H1 (cell line): ENCODE results near the gene ADAM22. TPM values are rescaled to one million over a fixed set of nuclear protein-coding genes. Genes with fewer than 3 reads are reported as not detected.
"Not testable (repeated sequence)": the region's sequence is repeated elsewhere in the genome, so short reads cannot be mapped to it uniquely, and the experiment has no call there.

Source experiments
- CTCF ChIA-PET: fragments of 300-600 bp; sonication (Branson Sonifier 250); formaldehyde crosslinking; loops from one replicate; lab custom pipeline; 2021; ENCODE audit not compliant: partially characterized antibody; lab: Charles Lee
- POLR2A ChIA-PET: fragments of 300-600 bp; sonication (Branson Sonifier 250); formaldehyde crosslinking; loops from one replicate; lab custom pipeline; 2021; ENCODE audit warnings: inconsistent platforms; ENCODE audit not compliant: partially characterized antibody; lab: Charles Lee
- DNase-seq, 2 experiments: peaks; one replicate each; pipeline versions ENCODE4 v3.0.0 to v3.0.0-alpha.2; 2010 to 2022; ENCODE audit warnings: low spot score in 2 of 2, low read depth in 1 of 2, mixed read lengths in 1 of 2
- FAIRE-seq: peaks from 2 replicates; lab custom pipeline; 2011; peaks lifted over from hg19 to GRCh38; lab: Jason Lieb, UNC
- H2AFZ ChIP-seq: 2 replicates; pipeline ENCODE4 v1.8.1; 2012; ENCODE audit warnings: low read length, inconsistent platforms
- H2AK5ac ChIP-seq: 2 replicates; pipeline ENCODE4 v1.6.1; 2013; ENCODE audit warnings: low read depth, low read length
- H2BK120ac ChIP-seq: replicated peaks from 2 replicates; pipeline ENCODE3; 2013; ENCODE audit warnings: low read depth, low read length, inconsistent platforms
- H2BK12ac ChIP-seq: 2 replicates; pipeline ENCODE4 v1.6.1; 2013; ENCODE audit warnings: low read depth, low read length
- H2BK15ac ChIP-seq: 2 replicates; pipeline ENCODE4 v1.6.1; 2013; ENCODE audit warnings: low read length
- H2BK20ac ChIP-seq: 2 replicates; pipeline ENCODE4 v1.6.1; 2013; ENCODE audit warnings: low read length
- H2BK5ac ChIP-seq: 2 replicates; pipeline ENCODE4 v1.6.1; 2013; ENCODE audit warnings: low read depth, low read length
- H3K14ac ChIP-seq: 2 replicates; pipeline ENCODE4 v1.6.1; 2013; ENCODE audit warnings: inconsistent platforms; ENCODE audit not compliant: insufficient read length
- H3K18ac ChIP-seq: 2 replicates; pipeline ENCODE4 v1.6.1; 2013; ENCODE audit warnings: low read length; ENCODE audit errors: extremely low read depth
- H3K23ac ChIP-seq: 2 replicates; pipeline ENCODE4 v1.6.1; 2013; ENCODE audit warnings: inconsistent platforms; ENCODE audit not compliant: insufficient read length
- H3K23me2 ChIP-seq: 2 replicates; pipeline ENCODE4 v1.6.1; 2013; ENCODE audit warnings: low read depth, low read length
- H3K27ac ChIP-seq: 2 replicates; pipeline ENCODE4 v1.6.1; 2011; ENCODE audit warnings: low read depth, low read length, inconsistent platforms
- H3K27me3 ChIP-seq, 4 experiments: replicated peaks in 1 of 4; 1 replicate in 1 of 4; 2 replicates in 3 of 4; pipeline versions ENCODE4 v1.6.1 to v1.8.1; 2011 to 2013; ENCODE audit warnings: low read length in 3 of 4, mild to moderate bottlenecking in 3 of 4, inconsistent platforms in 2 of 4, mixed read lengths in 2 of 4, moderate library complexity in 1 of 4; ENCODE audit not compliant: control insufficient read depth in 3 of 4, insufficient read depth in 3 of 4; ENCODE audit errors: extremely low read depth in 1 of 4
- H3K36me3 ChIP-seq, 4 experiments: 2 replicates each; pipeline versions ENCODE4 v1.6.1 to v1.8.1; 2011 to 2013; ENCODE audit warnings: mild to moderate bottlenecking in 4 of 4, low read length in 3 of 4, moderate library complexity in 2 of 4, control low read depth in 1 of 4, inconsistent platforms in 1 of 4; ENCODE audit not compliant: insufficient read depth in 4 of 4, control insufficient read depth in 2 of 4
- H3K4ac ChIP-seq: replicated peaks from 2 replicates; pipeline ENCODE3; 2013; ENCODE audit warnings: low read length, low read depth, mixed read lengths, inconsistent platforms; ENCODE audit not compliant: insufficient read length
- H3K4me1 ChIP-seq, 4 experiments: replicated peaks in 1 of 4; 1 replicate in 1 of 4; 2 replicates in 3 of 4; pipeline versions ENCODE4 v1.6.1 to v1.8.1; 2011 to 2013; ENCODE audit warnings: low read length in 3 of 4, inconsistent platforms in 2 of 4, mixed read lengths in 1 of 4; ENCODE audit not compliant: insufficient read depth in 4 of 4, control insufficient read depth in 3 of 4
- H3K4me2 ChIP-seq, 2 experiments: 2 replicates each; pipeline versions ENCODE4 v1.6.1 to v1.8.1; 2011 to 2013; ENCODE audit warnings: low read depth in 2 of 2, low read length in 2 of 2, control low read depth in 1 of 2, inconsistent platforms in 1 of 2, mild to moderate bottlenecking in 1 of 2; ENCODE audit not compliant: insufficient read depth in 1 of 2
- H3K4me3 ChIP-seq, 4 experiments: fragments of 200-600, 300-600 bp in 1 of 4; sonication (generic), shearing (Covaris generic), sonication (Bioruptor Twin) in 1 of 4; 2 replicates each; pipeline versions ENCODE4 v1.5.1 to v1.8.1; 2011 to 2016; ENCODE audit warnings: low read length in 4 of 4, low read depth in 3 of 4, control low read depth in 2 of 4, inconsistent platforms in 2 of 4, mild to moderate bottlenecking in 2 of 4, mixed read lengths in 1 of 4, moderate library complexity in 1 of 4; ENCODE audit not compliant: insufficient read depth in 2 of 4; ENCODE audit errors: extremely low read depth in 1 of 4
- H3K56ac ChIP-seq: replicated peaks from 2 replicates; pipeline ENCODE3; 2013; ENCODE audit warnings: low read depth, mild to moderate bottlenecking, mixed read lengths, low read length, inconsistent platforms; ENCODE audit not compliant: insufficient read length
- H3K79me1 ChIP-seq: 2 replicates; pipeline ENCODE4 v1.6.1; 2013; ENCODE audit warnings: low read depth, low read length, control low read depth
- H3K79me2 ChIP-seq, 2 experiments: 2 replicates each; pipeline versions ENCODE4 v1.6.1 to v1.8.1; 2012 to 2013; ENCODE audit warnings: low read length in 2 of 2, mild to moderate bottlenecking in 2 of 2, inconsistent platforms in 1 of 2; ENCODE audit not compliant: insufficient read depth in 2 of 2, control insufficient read depth in 1 of 2
- H3K9ac ChIP-seq, 4 experiments: replicated peaks in 1 of 4; 1 replicate in 1 of 4; 2 replicates in 3 of 4; pipeline versions ENCODE4 v1.6.1 to v1.8.1; 2011 to 2013; ENCODE audit warnings: low read depth in 3 of 4, low read length in 3 of 4, control low read depth in 2 of 4, mild to moderate bottlenecking in 2 of 4, moderate library complexity in 2 of 4, inconsistent platforms in 1 of 4; ENCODE audit errors: extremely low read depth in 1 of 4
- H3K9me3 ChIP-seq, 2 experiments: 2 replicates each; pipeline versions ENCODE4 v1.6.1 to v1.8.1; 2012 to 2013; ENCODE audit warnings: mild to moderate bottlenecking in 2 of 2, moderate library complexity in 2 of 2, control low read depth in 1 of 2, inconsistent platforms in 1 of 2, low read depth in 1 of 2, low read length in 1 of 2, mixed read lengths in 1 of 2; ENCODE audit not compliant: insufficient read depth in 2 of 2
- H4K20me1 ChIP-seq, 2 experiments: replicated peaks in 1 of 2; 2 replicates each; pipeline versions ENCODE3 to v1.8.1; 2011 to 2013; ENCODE audit warnings: inconsistent platforms in 2 of 2, low read length in 2 of 2, mild to moderate bottlenecking in 1 of 2; ENCODE audit not compliant: insufficient read depth in 2 of 2, control insufficient read depth in 1 of 2
- H4K5ac ChIP-seq: 2 replicates; pipeline ENCODE4 v1.6.1; 2013; ENCODE audit warnings: low read length, low read depth, mixed read lengths, inconsistent platforms; ENCODE audit not compliant: insufficient read length
- H4K8ac ChIP-seq: 2 replicates; pipeline ENCODE4 v1.8.0; 2013; ENCODE audit warnings: mild to moderate bottlenecking, moderate library complexity, low read length, inconsistent platforms; ENCODE audit not compliant: insufficient read depth; ENCODE audit errors: extremely low read depth
- H4K91ac ChIP-seq: replicated peaks from 2 replicates; pipeline ENCODE3; 2013; ENCODE audit warnings: low read length, mixed read lengths, inconsistent platforms; ENCODE audit not compliant: insufficient read length
- WGBS, 2 experiments: shearing (Covaris generic) in 1 of 2; methylation state at CpG; one replicate each; pipeline versions ENCODE4 v1.1.6 to v1.1.7; 2013 to 2015; ENCODE audit warnings: low lambda C conversion rate in 2 of 2, mixed read lengths in 2 of 2, inconsistent platforms in 1 of 2, low coverage in 1 of 2, missing lambda C conversion rate in 1 of 2; ENCODE audit not compliant: insufficient replicate concordance in 2 of 2, insufficient coverage in 1 of 2, insufficient read length in 1 of 2; ENCODE audit errors: extremely low coverage in 1 of 2, missing lambda C conversion rate in 1 of 2; 5-methylcytosine and 5-hydroxymethylcytosine counted together
- polyA plus RNA-seq, 7 experiments: library from polyadenylated mRNA; depleted of rRNA in 3 of 7; stranded (reverse) in 5 of 7; unstranded in 2 of 7; fragments of >200 nt in 5 of 7; fragments of 200-250 nt in 2 of 7; gene quantifications; 1 replicate in 5 of 7; 2 replicates in 1 of 7; 4 replicates in 1 of 7; pipeline versions ENCODE4 v1.2.1 to v1.2.3, GENCODE V29; 2011 to 2013; ENCODE audit warnings: missing spikeins in 2 of 7, mixed read lengths in 2 of 7
- total RNA-seq: library from RNA; stranded (reverse); fragmentation: NEBNext Ultra II Directional; extraction: Animal tissue kit (Norgen Biotek cat#: 25700); gene quantifications from 2 replicates; pipeline ENCODE4 v1.2.1, GENCODE V29; 2021

Gene ADAM22
- total and polyA plus RNA-seq, 2 of the 8 experiments (the other 6 are each of a cell fraction or from before 2014, with no cell fraction given), result 4.6 to 21.4 TPM

GRCh38 chr7:87922759-87923395 lies 11.2 kb upstream of the ADAM22 start:
- H3K23me2 ChIP-seq, H3K27ac ChIP-seq, H3K56ac ChIP-seq, H3K9ac ChIP-seq, H2BK12ac ChIP-seq, H2AK5ac ChIP-seq, DNase-seq, H4K8ac ChIP-seq, H4K20me1 ChIP-seq, H3K79me2 ChIP-seq, H3K79me1 ChIP-seq, H3K4me1 ChIP-seq, H2BK120ac ChIP-seq, CTCF ChIA-PET, H2AFZ ChIP-seq, H2BK5ac ChIP-seq, POLR2A ChIA-PET, H3K4me2 ChIP-seq, H4K91ac ChIP-seq, H3K4ac ChIP-seq, H3K23ac ChIP-seq, FAIRE-seq, H3K36me3 ChIP-seq, H3K18ac ChIP-seq, H2BK15ac ChIP-seq, H3K14ac ChIP-seq, H4K5ac ChIP-seq, H3K27me3 ChIP-seq, H3K9me3 ChIP-seq, H3K4me3 ChIP-seq, H2BK20ac ChIP-seq: not testable (repeated sequence)
- 95% methylated on average over 7 of the region's 8 CpGs; no CpG with 5 or more reads in 1 of the 2 experiments for WGBS, 2 experiments
